ENCODE results near the gene WIPF2. TPM values are rescaled to one million over a fixed set of nuclear protein-coding genes. Genes with fewer than 3 reads are reported as not detected.

The WIPF2 gene
- polyA plus RNA-seq, 1 experiment: 8.1 TPM

GRCh38 chr17:40327735-40328385, 108.8 kb downstream of the WIPF2 start:
- no peaks in the 10 kb centered on the region; the same call in 1 of the 2 replicates for H3K9me3 ChIP-seq (ENCODE audit: control insufficient read depth, insufficient read depth, low read length)
- H3K27ac ChIP-seq (ENCODE audit: low read depth, low read length): no peak overlapping the region
- no peak overlapping the region for H3K4me3 ChIP-seq (ENCODE audit: low read depth, low read length)
- DNase-seq (ENCODE audit: low read depth, low spot score): no peak
- no peaks in the 10 kb centered on the region for H3K27me3 ChIP-seq (ENCODE audit: control insufficient read depth, insufficient read depth, low read length)
- ChIA-PET CTCF (no interaction called here), POLR2A (no interaction called here)
- no peak for TF ChIP-seq CTCF (IDR thresholded peaks at IDR 0.05; ENCODE audit: low read depth, low read length)

GRCh38 chr17:40328386-40328766, 109.3 kb downstream of the WIPF2 start:
- Histone ChIP-seq H3K4me3 (ENCODE audit: low read depth, low read length) (no peak overlapping the region), H3K27me3 (ENCODE audit: control insufficient read depth, insufficient read depth, low read length) (no peaks in the 10 kb centered on the region), H3K27ac (ENCODE audit: low read depth, low read length) (no peak overlapping the region), H3K9me3 (ENCODE audit: control insufficient read depth, insufficient read depth, low read length) (no peaks in the 10 kb centered on the region; the same call in 1 of the 2 replicates)
- no peak for DNase-seq (ENCODE audit: low read depth, low spot score)
- ChIA-PET CTCF (no interaction called here), POLR2A (interaction anchor here (0.7 kb wide), 1 partner anchor 70 kb away, joined by 3 read pairs; no protein-coding TSS in a partner anchor)
- no peak for TF ChIP-seq CTCF (IDR thresholded peaks at IDR 0.05; ENCODE audit: low read depth, low read length)

GRCh38 chr17:40329839-40330794, 111.0 kb downstream of the WIPF2 start:
- H3K27ac ChIP-seq (ENCODE audit: low read depth, low read length): no peak overlapping the region
- ChIA-PET CTCF (interaction anchor here (0.8 kb wide), 1 partner anchor 11 kb away, joined by 3 read pairs; no protein-coding TSS in a partner anchor), POLR2A (interaction anchor here (0.6 kb wide), 1 partner anchor 13 kb away, joined by 7 read pairs; no protein-coding TSS in a partner anchor)
- H3K9me3 ChIP-seq (ENCODE audit: control insufficient read depth, insufficient read depth, low read length): no peaks in the 10 kb centered on the region; the same call in 1 of the 2 replicates
- DNase-seq (ENCODE audit: low read depth, low spot score): no peak
- no peak overlapping the region for H3K4me3 ChIP-seq (ENCODE audit: low read depth, low read length)
- no peak for TF ChIP-seq CTCF (IDR thresholded peaks at IDR 0.05; ENCODE audit: low read depth, low read length)
- H3K27me3 ChIP-seq (ENCODE audit: control insufficient read depth, insufficient read depth, low read length): no peaks in the 10 kb centered on the region

GRCh38 chr17:40330850-40331470, 111.9 kb downstream of the WIPF2 start:
- Histone ChIP-seq H3K4me3 (ENCODE audit: low read depth, low read length) (no peak overlapping the region), H3K9me3 (ENCODE audit: control insufficient read depth, insufficient read depth, low read length) (no peaks in the 10 kb centered on the region; the same call in 1 of the 2 replicates), H3K27me3 (ENCODE audit: control insufficient read depth, insufficient read depth, low read length) (no peaks in the 10 kb centered on the region), H3K27ac (ENCODE audit: low read depth, low read length) (no peak overlapping the region)
- no peak for DNase-seq (ENCODE audit: low read depth, low spot score)
- ChIA-PET CTCF (interaction anchor here (0.8 to 1.6 kb wide), 2 partner anchors 12 to 112 kb away, joined by 3 to 4 read pairs; partner anchors contain the start of gene WIPF2), POLR2A (interaction anchor here (0.6 kb wide), 1 partner anchor 14 kb away, joined by 7 read pairs; no protein-coding TSS in a partner anchor)
- TF ChIP-seq CTCF (IDR thresholded peaks at IDR 0.05; ENCODE audit: low read depth, low read length): no peak

Measured in AG04450 (cell line).